T-cell (primary cell): ENCODE results near the gene PKHD1. TPM values are rescaled to one million over a fixed set of nuclear protein-coding genes. Genes with fewer than 3 reads are reported as not detected.

Experiments
- ATAC-seq, 4 experiments: fragments of 200-7000 bp in 3 of 4; fragments of 150-1000 bp in 1 of 4; cut with Tn5 transposase; replicated peaks in 1 of 4; 1 replicate in 3 of 4; 2 replicates in 1 of 4; pipeline ENCODE4 v1.10.0; 2021; ENCODE audit warnings: moderate library complexity in 3 of 4, mild to moderate bottlenecking in 2 of 4, moderate number of reproducible peaks in 1 of 4
- CTCF ChIA-PET, 2 donors: fragments of 300-600 bp; sonication (Branson Sonifier 250); formaldehyde crosslinking; loops; one replicate each; lab custom pipeline; 2022; ENCODE audit warnings: antibody characterized with exemption in 2 of 2; lab: Charles Lee
- POLR2A ChIA-PET, 2 donors: fragments of 300-600 bp; sonication (Branson Sonifier 250); formaldehyde crosslinking; loops; one replicate each; lab custom pipeline; 2022; ENCODE audit warnings: antibody characterized with exemption in 2 of 2; lab: Charles Lee
- DNase-seq, 35 experiments: peaks; one replicate each; pipeline versions ENCODE4 v3.0.0 to v3.0.0-alpha.2; 2013 to 2023
- H3K27ac ChIP-seq: one replicate; pipeline ENCODE4 v1.5.1; 2013; ENCODE audit warnings: low read length
- H3K27me3 ChIP-seq, 2 experiments: replicated peaks in 1 of 2; 1 replicate in 1 of 2; 2 replicates in 1 of 2; pipeline versions ENCODE4 v1.6.1 to v1.7.0; 2013; ENCODE audit warnings: low read length in 1 of 2, mixed read lengths in 1 of 2; ENCODE audit not compliant: control insufficient read depth in 2 of 2, insufficient read depth in 2 of 2; ENCODE audit errors: extremely low read depth in 1 of 2
- H3K36me3 ChIP-seq, 2 donors: 1 replicate in 1 of 2; 2 replicates in 1 of 2; pipeline versions ENCODE4 v1.6.1 to v1.7.0; 2013; ENCODE audit warnings: low read length in 1 of 2; ENCODE audit not compliant: control insufficient read depth in 2 of 2, insufficient read depth in 1 of 2; ENCODE audit errors: extremely low read depth in 1 of 2
- H3K4me1 ChIP-seq, 2 experiments: 1 replicate in 1 of 2; 2 replicates in 1 of 2; pipeline versions ENCODE4 v1.6.1 to v1.7.0; 2013; ENCODE audit warnings: low read length in 2 of 2, mixed read lengths in 1 of 2; ENCODE audit not compliant: insufficient read depth in 2 of 2, control insufficient read depth in 1 of 2; ENCODE audit errors: extremely low read depth in 1 of 2
- H3K4me3 ChIP-seq, 2 donors: 1 replicate in 1 of 2; 2 replicates in 1 of 2; pipeline versions ENCODE4 v1.5.1 to v1.7.0; 2013; ENCODE audit warnings: mild to moderate bottlenecking in 2 of 2, low read length in 1 of 2, moderate library complexity in 1 of 2; ENCODE audit not compliant: control insufficient read depth in 1 of 2; ENCODE audit errors: extremely low read depth in 1 of 2
- H3K9me3 ChIP-seq: 2 replicates; pipeline ENCODE4 v1.7.0; 2013
- H3K27ac Mint-ChIP-seq, 2 donors: one replicate each; pipeline ENCODE4 v1.8.0; 2020 to 2021; ENCODE audit warnings: mild to moderate bottlenecking in 2 of 2, mixed read lengths in 2 of 2
- H3K27me3 Mint-ChIP-seq, 2 donors: one replicate each; pipeline ENCODE4 v1.8.0; 2021 to 2022; ENCODE audit warnings: mixed read lengths in 2 of 2
- H3K36me3 Mint-ChIP-seq: one replicate; pipeline ENCODE4 v1.8.0; 2021; ENCODE audit warnings: mixed read lengths
- H3K4me1 Mint-ChIP-seq, 3 donors: one replicate each; pipeline ENCODE4 v1.8.0; 2020 to 2022; ENCODE audit warnings: mixed read lengths in 3 of 3, mild to moderate bottlenecking in 1 of 3
- H3K4me3 Mint-ChIP-seq, 3 donors: one replicate each; pipeline ENCODE4 v1.8.0; 2020 to 2022; ENCODE audit warnings: mild to moderate bottlenecking in 3 of 3, mixed read lengths in 3 of 3, moderate library complexity in 3 of 3
- H3K9me3 Mint-ChIP-seq, 3 donors: one replicate each; pipeline ENCODE4 v1.8.0; 2020 to 2022; ENCODE audit warnings: mixed read lengths in 3 of 3
- WGBS: methylation state at CpG from one replicate; pipeline ENCODE4 v1.1.5; 2013; ENCODE audit warnings: missing lambda C conversion rate; ENCODE audit not compliant: insufficient coverage; 5-methylcytosine and 5-hydroxymethylcytosine counted together
- total RNA-seq, 35 experiments: library from RNA in 6 of 35; stranded (reverse) in 6 of 35; fragments of 120-200 nt in 1 of 35; gene quantifications; one replicate each; pipeline versions ENCODE4 v1.2.1 to v1.2.4 and lab custom pipeline; 2013 to 2026

The PKHD1 gene
- total RNA-seq (under 1 TPM in 2 of 5 donors, not detected in 3; 0.03 TPM), total RNA-seq (lab: John Stamatoyannopoulos, UW) (0 to 0.37 (median 0) reads per million in 29 experiments)
- total RNA-seq (2013) = 0.04 TPM

- DNase-seq = peak in 1 of 35 experiments; percentile 12
- Mint-ChIP-seq H3K4me3 (no peak within 1 kb of the TSS), H3K4me1 (no peaks in the 10 kb centered on the region), H3K36me3 (no peaks in the 10 kb centered on the region), H3K9me3 (no peaks in the 10 kb centered on the region), H3K27ac (no peak within 1 kb of the TSS), H3K27me3 (peaks cover 5 to 9% of the 10 kb centered on the region in 2 donors)
- CTCF ChIA-PET = interaction anchor here in 1 of 2 donors (1.3 kb wide), 1 partner anchor 15 kb away, joined by 4 read pairs; no protein-coding TSS in a partner anchor
- POLR2A ChIA-PET = no interaction called here
- H3K36me3 ChIP-seq = no peaks in the 10 kb centered on the region
- peaks cover 0 to 3% of the 10 kb centered on the region in 2 experiments for H3K27me3 ChIP-seq
- 70% methylated on average over 2 of the region's 7 CpGs for WGBS
- H3K27ac ChIP-seq = no peak within 1 kb of the TSS
- ATAC-seq = no peak
- no peak within 1 kb of the TSS for H3K4me3 ChIP-seq
- H3K4me1 ChIP-seq = no peaks in the 10 kb centered on the region
- H3K9me3 ChIP-seq = no peaks in the 10 kb centered on the region
Observed at GRCh38 chr6:52087498-52087999, at the start of gene PKHD1. PKHD1 (minus strand) TSS chr6:52087613; CDS start chr6:52084933, 2,680 bp downstream.

- H3K4me1 Mint-ChIP-seq = peaks cover 0 to 8% (median 0%) of the 10 kb centered on the region in 3 donors
- Histone ChIP-seq H3K9me3 (no peaks in the 10 kb centered on the region), H3K4me1 (no peaks in the 10 kb centered on the region), H3K4me3 (no peak overlapping the region), H3K36me3 (no peaks in the 10 kb centered on the region), H3K27me3 (no peaks in the 10 kb centered on the region), H3K27ac (no peak overlapping the region)
- no peak overlapping the region for H3K27ac Mint-ChIP-seq
- no peaks in the 10 kb centered on the region for H3K36me3 Mint-ChIP-seq
- no peak overlapping the region for H3K4me3 Mint-ChIP-seq
- 79% methylated on average over 9 of the region's 12 CpGs for WGBS
- H3K27me3 Mint-ChIP-seq = peaks cover 1 to 3% of the 10 kb centered on the region in 2 donors
- no peak for DNase-seq
- ChIA-PET CTCF (no interaction called here), POLR2A (no interaction called here)
- H3K9me3 Mint-ChIP-seq = no peaks in the 10 kb centered on the region
- no peak for ATAC-seq
Observed at GRCh38 chr6:52136934-52137467, 49.6 kb upstream of the PKHD1 start.

GRCh38 chr6:52136055-52136454, 48.6 kb upstream of the PKHD1 start:
- ChIA-PET POLR2A (no interaction called here), CTCF (interaction anchor here in 1 of 2 donors (0.7 kb wide), 1 partner anchor 114 kb away, joined by 3 read pairs; no protein-coding TSS in a partner anchor)
- DNase-seq = no peak
- H3K9me3 ChIP-seq = no peaks in the 10 kb centered on the region
- no peaks in the 10 kb centered on the region for H3K36me3 ChIP-seq
- no peaks in the 10 kb centered on the region for H3K4me1 ChIP-seq
- Mint-ChIP-seq H3K27ac (no peak overlapping the region), H3K4me3 (no peak overlapping the region), H3K9me3 (no peaks in the 10 kb centered on the region), H3K4me1 (peaks cover 0 to 8% (median 0%) of the 10 kb centered on the region in 3 donors), H3K36me3 (no peaks in the 10 kb centered on the region), H3K27me3 (peaks cover 0 to 3% of the 10 kb centered on the region in 2 donors)
- no peaks in the 10 kb centered on the region for H3K27me3 ChIP-seq
- no peak for ATAC-seq
- H3K27ac ChIP-seq = no peak overlapping the region
- 75% methylated on average over 4 of the region's 4 CpGs for WGBS
- no peak overlapping the region for H3K4me3 ChIP-seq

- H3K36me3 ChIP-seq = no peaks in the 10 kb centered on the region
- H3K27ac Mint-ChIP-seq = no peak overlapping the region
- POLR2A ChIA-PET = no interaction called here
- no peak overlapping the region for H3K4me3 ChIP-seq
- H3K27me3 ChIP-seq = no peaks in the 10 kb centered on the region
- CTCF ChIA-PET = no interaction called here
- DNase-seq (no peak), ATAC-seq (no peak)
- H3K36me3 Mint-ChIP-seq = no peaks in the 10 kb centered on the region
- H3K9me3 Mint-ChIP-seq = no peaks in the 10 kb centered on the region
- H3K4me3 Mint-ChIP-seq = no peak overlapping the region
- H3K4me1 ChIP-seq = no peaks in the 10 kb centered on the region
- no peak overlapping the region for H3K27ac ChIP-seq
- peaks cover 0 to under 1% of the 10 kb centered on the region in 2 donors for H3K27me3 Mint-ChIP-seq
- WGBS = 83% methylated on average over 1 of the region's 4 CpGs
- H3K9me3 ChIP-seq = no peaks in the 10 kb centered on the region
- peaks cover 0 to 8% (median 0%) of the 10 kb centered on the region in 3 donors for H3K4me1 Mint-ChIP-seq
Observed at GRCh38 chr6:52135217-52135616, 47.8 kb upstream of the PKHD1 start.

- DNase-seq (no peak), ATAC-seq (no peak)
- H3K9me3 Mint-ChIP-seq = no peaks in the 10 kb centered on the region
- ChIA-PET POLR2A (no interaction called here), CTCF (no interaction called here)
- H3K27me3 Mint-ChIP-seq = peaks cover 0 to under 1% of the 10 kb centered on the region in 2 donors
- H3K36me3 ChIP-seq = no peaks in the 10 kb centered on the region
- H3K27ac ChIP-seq = no peak overlapping the region
- H3K27ac Mint-ChIP-seq = no peak overlapping the region
- H3K9me3 ChIP-seq = no peaks in the 10 kb centered on the region
- no peaks in the 10 kb centered on the region for H3K27me3 ChIP-seq
- peaks cover 0 to 8% (median 0%) of the 10 kb centered on the region in 3 donors for H3K4me1 Mint-ChIP-seq
- no peak overlapping the region for H3K4me3 Mint-ChIP-seq
- no peaks in the 10 kb centered on the region for H3K4me1 ChIP-seq
- H3K36me3 Mint-ChIP-seq = no peaks in the 10 kb centered on the region
- 100% methylated on average over 1 of the region's 3 CpGs for WGBS
- H3K4me3 ChIP-seq = no peak overlapping the region
Observed at GRCh38 chr6:52134011-52134410, 46.6 kb upstream of the PKHD1 start.

- Mint-ChIP-seq H3K4me1 (peaks cover 0 to 8% (median 0%) of the 10 kb centered on the region in 3 donors), H3K36me3 (no peaks in the 10 kb centered on the region), H3K27ac (no peak overlapping the region), H3K4me3 (no peak overlapping the region), H3K9me3 (no peaks in the 10 kb centered on the region), H3K27me3 (peaks cover 4 to 7% of the 10 kb centered on the region in 2 donors)
- Histone ChIP-seq H3K4me3 (no peak overlapping the region), H3K9me3 (no peaks in the 10 kb centered on the region), H3K4me1 (no peaks in the 10 kb centered on the region), H3K36me3 (no peaks in the 10 kb centered on the region), H3K27ac (no peak overlapping the region), H3K27me3 (no peaks in the 10 kb centered on the region)
- no peak for DNase-seq
- ATAC-seq = no peak
- CTCF ChIA-PET = no interaction called here
- POLR2A ChIA-PET = no interaction called here
- no CpG with 5 or more reads among the region's 2 CpGs for WGBS
Observed at GRCh38 chr6:52133324-52133723, 45.9 kb upstream of the PKHD1 start.
